ENCODE data around the gene FCER1G. TPM values are rescaled to one million over a fixed set of nuclear protein-coding genes. Genes with fewer than 3 reads are reported as not detected.

FCER1G gene
- total and polyA plus RNA-seq, 2 of the 4 experiments (the other 2 are of a cell fraction), result 0.44 TPM; not detected in 1

Small RNAs within 50 kb of the gene (microRNA-seq; reads per million reads assigned to microRNA genes)
- gene MIR5187 (ENCODE audit: unreplicated experiment), result not detected

Other genes with a start within 250 kb of the FCER1G start
- gene F11R, start 194.1 kb upstream of the FCER1G start, total RNA-seq (2012; rRNA removed), result 0.83 and 2.2 TPM in 2 replicates
- 0.47 and 0.79 TPM in 2 replicates for gene F11R, start 194.1 kb upstream of the FCER1G start, polyA plus RNA-seq (2012; rRNA removed)
- gene TSTD1, start 176.3 kb upstream of the FCER1G start, total RNA-seq (2012; rRNA removed), result not detected in 2 replicates
- 0.21 TPM in 1 of 2 replicates, not detected in the other for gene TSTD1, start 176.3 kb upstream of the FCER1G start, polyA plus RNA-seq (2012; rRNA removed)
- 62.2 and 78.9 TPM in 2 replicates for gene USF1, start 169.3 kb upstream of the FCER1G start, total RNA-seq (2012; rRNA removed)
- 34.6 and 37.1 TPM in 2 replicates for gene USF1, start 169.3 kb upstream of the FCER1G start, polyA plus RNA-seq (2012; rRNA removed)
- gene ARHGAP30, start 145.4 kb upstream of the FCER1G start, total RNA-seq (2012; rRNA removed), result not detected in 2 replicates
- gene ARHGAP30, start 145.4 kb upstream of the FCER1G start, polyA plus RNA-seq (2012; rRNA removed), result 0.02 and 0.03 TPM in 2 replicates
- gene NECTIN4, start 125.7 kb upstream of the FCER1G start, total RNA-seq (2012; rRNA removed), result under 0.01 and 0.18 TPM in 2 replicates
- 0.13 and 0.24 TPM in 2 replicates for gene NECTIN4, start 125.7 kb upstream of the FCER1G start, polyA plus RNA-seq (2012; rRNA removed)
- gene KLHDC9, start 116.9 kb upstream of the FCER1G start, total RNA-seq (2012; rRNA removed), result 0.18 TPM in 1 of 2 replicates, not detected in the other
- gene KLHDC9, start 116.9 kb upstream of the FCER1G start, polyA plus RNA-seq (2012; rRNA removed), result 0.70 and 1.1 TPM in 2 replicates
- 62.4 and 166 TPM in 2 replicates for gene PFDN2, start 97.3 kb upstream of the FCER1G start, total RNA-seq (2012; rRNA removed)
- gene PFDN2, start 97.3 kb upstream of the FCER1G start, polyA plus RNA-seq (2012; rRNA removed), result 179 and 180 TPM in 2 replicates
- gene NIT1, start 97.2 kb upstream of the FCER1G start, total RNA-seq (2012; rRNA removed), result 22.8 TPM in 2 replicates
- 33.2 and 33.6 TPM in 2 replicates for gene NIT1, start 97.2 kb upstream of the FCER1G start, polyA plus RNA-seq (2012; rRNA removed)
- 35.3 and 47.9 TPM in 2 replicates for gene DEDD, start 82.6 kb upstream of the FCER1G start, total RNA-seq (2012; rRNA removed)
- 40.2 and 47.1 TPM in 2 replicates for gene DEDD, start 82.6 kb upstream of the FCER1G start, polyA plus RNA-seq (2012; rRNA removed)
- 134 and 137 TPM in 2 replicates for gene UFC1, start 61.3 kb upstream of the FCER1G start, total RNA-seq (2012; rRNA removed)
- 113 and 140 TPM in 2 replicates for gene UFC1, start 61.3 kb upstream of the FCER1G start, polyA plus RNA-seq (2012; rRNA removed)
- 3.3 and 6.3 TPM in 2 replicates for gene USP21, start 55.8 kb upstream of the FCER1G start, total RNA-seq (2012; rRNA removed)
- gene USP21, start 55.8 kb upstream of the FCER1G start, polyA plus RNA-seq (2012; rRNA removed), result 23.8 and 24.7 TPM in 2 replicates
- 6.1 TPM in 2 replicates for gene PPOX, start 48.9 kb upstream of the FCER1G start, total RNA-seq (2012; rRNA removed)
- 14.3 and 14.8 TPM in 2 replicates for gene PPOX, start 48.9 kb upstream of the FCER1G start, polyA plus RNA-seq (2012; rRNA removed)
- 11.4 and 19.9 TPM in 2 replicates for gene B4GALT3, start 37.8 kb upstream of the FCER1G start, total RNA-seq (2012; rRNA removed)
- gene B4GALT3, start 37.8 kb upstream of the FCER1G start, polyA plus RNA-seq (2012; rRNA removed), result 36.0 and 41.5 TPM in 2 replicates
- gene ADAMTS4, start 16.2 kb upstream of the FCER1G start, total RNA-seq (2012; rRNA removed), result 0.28 and 0.72 TPM in 2 replicates
- 0.39 and 0.40 TPM in 2 replicates for gene ADAMTS4, start 16.2 kb upstream of the FCER1G start, polyA plus RNA-seq (2012; rRNA removed)
- gene NDUFS2, start 12.9 kb upstream of the FCER1G start, total RNA-seq (2012; rRNA removed), result 85.5 and 122 TPM in 2 replicates
- gene NDUFS2, start 12.9 kb upstream of the FCER1G start, polyA plus RNA-seq (2012; rRNA removed), result 101 and 103 TPM in 2 replicates
- not detected in 2 replicates for gene APOA2, start 8.3 kb downstream of the FCER1G start, total RNA-seq (2012; rRNA removed)
- not detected in 2 replicates for gene APOA2, start 8.3 kb downstream of the FCER1G start, polyA plus RNA-seq (2012; rRNA removed)
- gene TOMM40L, start 10.8 kb downstream of the FCER1G start, total RNA-seq (2012; rRNA removed), result 11.4 and 12.5 TPM in 2 replicates
- 7.7 and 7.9 TPM in 2 replicates for gene TOMM40L, start 10.8 kb downstream of the FCER1G start, polyA plus RNA-seq (2012; rRNA removed)
- gene NR1I3, start 22.9 kb downstream of the FCER1G start, total RNA-seq (2012; rRNA removed), result not detected in 2 replicates
- gene NR1I3, start 22.9 kb downstream of the FCER1G start, polyA plus RNA-seq (2012; rRNA removed), result not detected in 2 replicates
- not detected in 2 replicates for gene PCP4L1, start 43.5 kb downstream of the FCER1G start, total RNA-seq (2012; rRNA removed)
- gene PCP4L1, start 43.5 kb downstream of the FCER1G start, polyA plus RNA-seq (2012; rRNA removed), result not detected in 2 replicates
- 0.18 and 0.28 TPM in 2 replicates for gene MPZ, start 94.7 kb downstream of the FCER1G start, total RNA-seq (2012; rRNA removed)
- 0.80 and 0.96 TPM in 2 replicates for gene MPZ, start 94.7 kb downstream of the FCER1G start, polyA plus RNA-seq (2012; rRNA removed)
- 36.1 and 158 TPM in 2 replicates for gene SDHC, start 99.1 kb downstream of the FCER1G start, total RNA-seq (2012; rRNA removed)
- gene SDHC, start 99.1 kb downstream of the FCER1G start, polyA plus RNA-seq (2012; rRNA removed), result 155 and 235 TPM in 2 replicates
- gene CFAP126, start 152.6 kb downstream of the FCER1G start, total RNA-seq (2012; rRNA removed), result not detected in 2 replicates
- gene CFAP126, start 152.6 kb downstream of the FCER1G start, polyA plus RNA-seq (2012; rRNA removed), result not detected in 2 replicates

Data from IMR-90 (cell line).